ENCODE data around the gene CATSPER1. TPM values are rescaled to one million over a fixed set of nuclear protein-coding genes. Genes with fewer than 3 reads are reported as not detected.

The CATSPER1 gene
- total RNA-seq, 1 experiment from 2014 or later: 0.15 TPM

- Histone ChIP-seq H3K36me3 (ENCODE audit: control insufficient read depth, insufficient read depth, low read length) (no peaks in the 10 kb centered on the region), H3K4me1 (ENCODE audit: control insufficient read depth, insufficient read depth, low read length) (peaks cover 3% of the 10 kb centered on the region; the same call in 1 of the 2 replicates), H3K27me3 (ENCODE audit: control insufficient read depth, insufficient read depth, low read length) (no peaks in the 10 kb centered on the region), H3K27ac (ENCODE audit: low read length) (no peak overlapping the region), H3K9me3 (ENCODE audit: control insufficient read depth, insufficient read depth, low read depth, low read length) (no peaks in the 10 kb centered on the region), H3K4me3 (ENCODE audit: low read depth in 2 of 2, low read length in 2 of 2) (no peak overlapping the region)
- TF ChIP-seq REST (IDR thresholded peaks at IDR 0.05; ENCODE audit: insufficient read depth in 1 of 2, low read depth in 2 of 2, low read length in 1 of 2) (no peak), CTCF (IDR thresholded peaks at IDR 0.05) (no peak), POLR2AphosphoS5 (IDR thresholded peaks at IDR 0.05; ENCODE audit: low read depth, low read length) (no peak), SIN3A (IDR thresholded peaks at IDR 0.05; ENCODE audit: borderline replicate concordance, insufficient read depth, low read depth, low read length) (no peak), TCF7L2 (IDR thresholded peaks at IDR 0.05; ENCODE audit: low read depth, low read length) (no peak)
- POLR2A ChIA-PET: no interaction called here
- in situ Hi-C loops (cut with HindIII; ENCODE audit: low pct_unique_long_range_greater_than_20kb, low sequenced_read_pairs): no loop called here
- DNase-seq (ENCODE audit: low read depth, low spot score): no peak
- ATAC-seq: no peak
- intact Hi-C loops (cut with micrococcal nuclease; ENCODE audit: unreplicated experiment): no loop called here
- no TSS peak for BruUV-seq (replicated peaks)
- CTCF ChIA-PET: no interaction called here
These were observed 17.0 kb upstream of the CATSPER1 start for GRCh38 chr11:66042996-66043906.

GRCh38 chr11:66042227-66042995, 16.1 kb upstream of the CATSPER1 start:
- Histone ChIP-seq H3K36me3 (ENCODE audit: control insufficient read depth, insufficient read depth, low read length) (no peaks in the 10 kb centered on the region), H3K4me3 (ENCODE audit: low read depth in 2 of 2, low read length in 2 of 2) (no peak overlapping the region), H3K27me3 (ENCODE audit: control insufficient read depth, insufficient read depth, low read length) (no peaks in the 10 kb centered on the region), H3K4me1 (ENCODE audit: control insufficient read depth, insufficient read depth, low read length) (peaks cover 3% of the 10 kb centered on the region; the same call in 1 of the 2 replicates), H3K9me3 (ENCODE audit: control insufficient read depth, insufficient read depth, low read depth, low read length) (peaks cover under 1% of the 10 kb centered on the region; the same call in 1 of the 2 replicates), H3K27ac (ENCODE audit: low read length) (no peak overlapping the region)
- in situ Hi-C loops (cut with HindIII; ENCODE audit: low pct_unique_long_range_greater_than_20kb, low sequenced_read_pairs): no loop called here
- no TSS peak for BruUV-seq (replicated peaks)
- TF ChIP-seq POLR2AphosphoS5 (IDR thresholded peaks at IDR 0.05; ENCODE audit: low read depth, low read length) (no peak), SIN3A (IDR thresholded peaks at IDR 0.05; ENCODE audit: borderline replicate concordance, insufficient read depth, low read depth, low read length) (no peak), CTCF (IDR thresholded peaks at IDR 0.05) (no peak), TCF7L2 (IDR thresholded peaks at IDR 0.05; ENCODE audit: low read depth, low read length) (no peak), REST (IDR thresholded peaks at IDR 0.05; ENCODE audit: insufficient read depth in 1 of 2, low read depth in 2 of 2, low read length in 1 of 2) (no peak)
- no peak for ATAC-seq
- ChIA-PET POLR2A (no interaction called here), CTCF (no interaction called here)
- no peak for DNase-seq (ENCODE audit: low read depth, low spot score)
- intact Hi-C loops (cut with micrococcal nuclease; ENCODE audit: unreplicated experiment): no loop called here

Measured in Panc1 (cell line).